Measurements from ENCODE around the gene CLDN16.

Gene CLDN16

GRCh38 chr3:190381441-190381840 lies 6.5 kb upstream of the CLDN16 start:
- DNase-seq, result no peak

- DNase-seq, result no peak
Measured at GRCh38 chr3:190382082-190382481, 5.9 kb upstream of the CLDN16 start.

- no peak for DNase-seq
Measured at GRCh38 chr3:190384309-190384756, 3.6 kb upstream of the CLDN16 start.

GRCh38 chr3:190385731-190386688 lies 2.0 kb upstream of the CLDN16 start:
- DNase-seq, result no peak

DNA sequence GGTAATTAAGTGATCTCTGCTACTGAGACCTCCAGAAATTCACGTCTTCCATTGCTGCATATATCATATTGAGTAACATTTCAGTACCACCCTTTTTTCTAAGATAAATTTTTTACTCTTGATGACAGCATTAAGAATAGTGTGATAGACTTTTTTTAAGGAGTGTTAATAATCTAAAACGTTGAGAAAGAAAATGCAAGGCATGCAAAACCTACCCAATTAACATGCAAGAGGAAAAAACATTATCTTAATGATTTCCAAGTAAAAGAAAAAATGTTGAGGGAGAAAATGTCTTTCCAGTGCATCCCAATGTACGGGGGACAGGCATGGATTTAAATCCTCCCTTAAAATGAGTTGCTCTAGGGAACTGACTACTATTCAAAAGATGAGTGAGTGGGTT lies 740 bp downstream of the CLDN16 start:
- DNase-seq, result no peak

GRCh38 chr3:190396001-190396400 lies 8.0 kb downstream of the CLDN16 start:
- no peak for DNase-seq

DNA sequence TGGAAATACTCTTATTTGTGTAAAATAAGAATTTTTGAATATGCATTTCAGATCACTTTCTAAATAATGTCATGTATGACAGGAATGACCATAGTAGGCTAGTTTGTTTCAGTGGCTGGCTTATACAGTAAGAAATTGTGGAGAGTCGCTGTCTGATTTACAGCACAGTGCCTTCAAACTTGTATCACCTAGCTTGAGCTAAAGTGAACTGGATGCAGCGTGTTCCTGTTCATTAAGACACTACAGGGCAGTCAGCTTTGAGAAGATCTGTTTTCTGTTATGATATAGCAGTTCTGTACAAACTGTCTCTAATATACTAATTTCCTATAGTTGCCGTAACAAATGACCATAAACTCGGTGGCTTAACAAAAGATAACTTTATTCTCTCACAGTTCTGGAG lies 9.9 kb downstream of the CLDN16 start:
- DNase-seq, result no peak

DNA sequence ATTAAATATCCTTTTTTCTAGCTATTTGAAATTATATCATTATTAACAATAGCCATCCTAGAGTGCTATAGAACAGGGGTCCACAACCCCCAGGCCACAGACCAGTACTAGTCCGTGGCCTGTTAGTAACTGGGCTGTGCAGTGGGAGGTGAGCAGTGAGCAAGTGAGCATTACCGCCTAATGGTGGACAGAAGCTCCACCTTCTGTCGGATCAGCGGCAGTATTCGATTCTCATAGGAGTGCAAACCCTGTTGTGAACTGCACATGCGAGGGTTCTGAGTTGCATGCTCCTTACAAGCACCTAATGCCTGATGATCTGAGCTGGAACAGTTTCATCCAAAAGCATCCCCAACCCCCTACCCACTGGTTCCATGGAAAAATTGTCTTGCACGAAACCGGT lies 11.7 kb downstream of the CLDN16 start:
- DNase-seq, result no peak

- DNase-seq, result no peak
Measured at GRCh38 chr3:190401963-190402362, 14.0 kb downstream of the CLDN16 start.

GRCh38 chr3:190404715-190405114 lies 16.8 kb downstream of the CLDN16 start:
- no peak for DNase-seq

GRCh38 chr3:190414297-190414696 lies 26.3 kb downstream of the CLDN16 start:
- DNase-seq, result no peak

GRCh38 chr3:190424108-190424477 lies 36.1 kb downstream of the CLDN16 start:
- no peak for DNase-seq

DNA sequence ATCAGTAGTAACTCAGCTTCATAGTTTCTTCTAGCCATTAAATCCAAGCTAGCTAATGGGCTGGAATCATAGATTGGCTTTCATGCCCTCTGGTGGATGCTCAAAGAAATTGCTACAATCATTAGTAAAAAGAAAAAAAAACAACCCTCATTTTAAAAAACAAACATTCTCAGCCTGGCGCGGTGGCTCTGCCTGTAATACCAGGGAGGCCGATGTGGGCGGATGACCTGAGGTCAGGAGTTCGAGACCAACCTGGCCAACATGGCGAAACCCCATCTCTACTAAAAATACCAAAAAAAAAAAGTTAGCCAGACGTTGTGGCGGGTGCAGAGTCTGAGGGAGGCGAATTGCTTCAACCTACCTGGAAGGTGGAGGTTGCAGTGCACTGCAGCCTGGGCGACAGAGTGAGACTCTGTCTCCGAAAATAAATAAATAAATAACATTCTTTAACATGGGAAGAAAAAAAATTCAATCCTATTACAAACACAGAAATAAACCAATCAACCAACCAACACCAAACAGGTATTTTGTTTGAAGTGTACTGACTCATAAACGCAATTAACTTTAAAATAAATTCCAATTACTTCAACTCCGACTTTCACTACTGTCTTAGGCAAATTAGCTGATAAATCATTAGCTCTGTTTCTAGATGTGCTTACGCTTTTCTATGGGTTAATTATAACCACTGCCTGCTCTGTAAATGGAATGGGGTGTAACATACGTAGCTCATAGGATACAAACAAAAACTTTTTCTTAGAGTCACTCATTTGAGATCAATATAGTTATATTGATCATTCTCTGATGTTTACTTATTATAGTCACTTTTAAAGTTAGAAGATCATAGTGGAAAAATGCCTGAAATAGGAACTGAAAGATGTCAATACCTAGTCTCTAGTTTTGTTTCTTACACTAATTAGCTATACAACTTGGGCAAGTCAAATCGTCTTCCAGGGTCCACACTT lies 36.8 kb downstream of the CLDN16 start:
- peak in 2 of 6 experiments; percentile 15 to 22 for DNase-seq

GRCh38 chr3:190425833-190426232 lies 37.9 kb downstream of the CLDN16 start:
- no peak for DNase-seq

GRCh38 chr3:190426806-190427507 lies 39.0 kb downstream of the CLDN16 start:
- no peak for DNase-seq

- DNase-seq, result no peak
Measured at GRCh38 chr3:190429681-190430080, 41.7 kb downstream of the CLDN16 start.

DNA sequence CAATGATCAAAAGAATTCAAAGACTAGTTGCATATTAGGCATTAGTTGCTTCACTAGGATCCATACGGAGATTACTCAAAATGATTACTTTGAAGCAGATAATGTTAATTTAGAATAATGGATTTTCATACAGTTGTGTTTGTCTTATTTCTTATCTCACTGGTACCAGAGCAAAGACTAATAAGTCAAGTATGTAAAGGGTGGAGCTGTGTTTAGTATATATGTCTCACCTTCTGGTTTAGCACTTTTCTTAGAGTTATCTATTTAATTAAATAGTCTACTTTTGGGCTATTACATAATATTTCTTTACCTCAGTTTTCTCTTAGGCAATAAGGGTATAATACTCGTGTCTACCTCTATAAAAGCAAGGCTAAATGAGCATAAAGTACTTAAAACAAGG lies 42.9 kb downstream of the CLDN16 start:
- no peak for DNase-seq

DNA sequence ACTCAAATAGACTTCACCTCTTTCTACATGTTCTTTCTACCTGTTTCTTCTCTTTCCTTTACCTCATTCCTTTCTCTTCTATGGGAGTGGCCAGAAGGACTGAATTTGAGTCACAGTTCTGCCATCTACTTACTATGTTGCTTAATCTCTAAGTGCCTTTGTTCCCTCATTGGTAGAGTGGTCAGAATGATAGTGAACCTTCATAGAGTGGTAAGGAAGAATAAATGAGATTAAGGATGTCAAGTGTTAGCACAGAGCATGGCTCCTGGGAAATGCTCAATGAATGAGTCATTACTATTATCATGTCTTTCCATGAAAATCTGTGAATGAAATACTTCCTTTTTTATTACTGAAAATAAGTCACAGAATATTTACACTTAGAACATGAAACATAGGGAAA lies 44.3 kb downstream of the CLDN16 start:
- DNase-seq, result no peak

- no peak for DNase-seq
Measured at GRCh38 chr3:190433626-190434025, 45.7 kb downstream of the CLDN16 start.

- DNase-seq, result no peak
Measured at GRCh38 chr3:190435618-190436017, 47.7 kb downstream of the CLDN16 start.

GRCh38 chr3:190436331-190436730 lies 48.4 kb downstream of the CLDN16 start:
- DNase-seq, result no peak

DNA sequence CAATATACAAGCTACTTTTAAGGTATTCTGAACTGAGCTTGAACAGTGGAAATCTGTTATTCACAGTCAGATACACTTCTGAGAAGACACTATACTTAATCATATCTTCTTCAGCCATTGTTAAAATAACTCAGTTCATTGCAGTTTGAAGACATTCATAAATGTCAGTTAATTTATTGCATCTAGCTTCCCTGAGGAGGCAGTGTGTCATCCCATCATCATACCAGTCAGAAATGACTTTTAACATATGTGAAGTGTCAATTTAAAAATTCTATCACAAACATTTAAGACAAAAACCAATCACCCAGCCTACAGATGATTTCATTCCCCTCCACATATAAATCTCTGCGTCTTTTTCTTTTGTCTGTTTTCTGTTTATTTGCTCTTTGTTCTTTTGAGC lies 54.3 kb downstream of the CLDN16 start:
- no peak for DNase-seq

DNA sequence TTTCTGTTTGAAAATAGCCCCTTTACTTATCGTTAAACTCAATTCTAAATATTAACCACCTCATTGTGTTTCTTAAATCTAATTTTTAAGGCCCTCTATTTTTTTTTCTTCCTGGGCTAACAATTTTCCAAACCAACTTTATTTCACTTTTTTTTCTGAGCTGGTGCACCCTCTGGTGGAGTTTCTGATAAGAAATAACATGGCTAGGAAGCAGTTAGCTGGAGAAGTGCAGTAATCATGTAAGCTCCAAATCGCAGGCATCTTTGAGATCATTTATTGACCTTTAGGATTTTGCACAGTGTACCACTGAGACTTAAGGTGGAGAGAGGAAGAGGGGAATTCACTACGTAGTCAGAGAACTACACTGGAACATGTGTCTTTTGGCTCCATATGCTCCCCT lies 55.3 kb downstream of the CLDN16 start:
- DNase-seq, result no peak

Data from stimulated activated naive CD4-positive, alpha-beta T cell (primary cell).